GM19395 (cell line): ENCODE results near the gene NR3C2.
A peak's percentile ranks its signal among the peaks of the same experiment; 100 is the strongest.

Source experiments
- ATAC-seq: cut with Tn5 transposase; IDR thresholded peaks from one replicate; pipeline ENCODE4 v1.9.1; 2021; ENCODE audit warnings: mild to moderate bottlenecking, moderate library complexity; ENCODE audit not compliant: unreplicated experiment

NR3C2 gene

DNA sequence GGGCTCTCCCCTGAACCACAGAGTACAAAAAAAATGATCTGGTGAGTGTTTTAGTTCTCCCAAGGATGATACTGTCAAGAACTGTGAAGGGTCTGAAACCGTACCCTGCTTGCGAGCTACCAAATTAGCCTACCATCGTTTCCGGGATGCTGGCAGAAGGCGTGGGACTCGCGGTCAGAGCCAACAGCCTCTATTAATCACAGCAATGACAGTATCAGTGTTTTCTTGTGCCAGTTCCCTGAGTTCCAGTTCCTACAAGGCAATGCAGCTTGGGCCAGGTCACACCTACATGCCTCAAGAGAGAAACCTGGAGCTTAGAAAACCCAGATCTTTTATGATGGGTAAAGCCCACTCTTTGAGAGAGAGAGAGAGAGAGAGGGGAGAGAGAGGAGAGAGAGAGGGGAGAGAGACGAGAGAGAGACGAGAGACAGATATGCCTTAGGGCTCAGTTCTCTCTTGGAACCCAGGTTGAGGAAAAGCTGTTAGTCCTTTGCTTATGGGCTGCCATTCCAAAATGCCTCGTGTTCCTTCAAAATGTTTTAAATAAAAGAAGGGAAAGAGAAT lies 382.5 kb downstream of the NR3C2 start:
- ATAC-seq: no peak

DNA sequence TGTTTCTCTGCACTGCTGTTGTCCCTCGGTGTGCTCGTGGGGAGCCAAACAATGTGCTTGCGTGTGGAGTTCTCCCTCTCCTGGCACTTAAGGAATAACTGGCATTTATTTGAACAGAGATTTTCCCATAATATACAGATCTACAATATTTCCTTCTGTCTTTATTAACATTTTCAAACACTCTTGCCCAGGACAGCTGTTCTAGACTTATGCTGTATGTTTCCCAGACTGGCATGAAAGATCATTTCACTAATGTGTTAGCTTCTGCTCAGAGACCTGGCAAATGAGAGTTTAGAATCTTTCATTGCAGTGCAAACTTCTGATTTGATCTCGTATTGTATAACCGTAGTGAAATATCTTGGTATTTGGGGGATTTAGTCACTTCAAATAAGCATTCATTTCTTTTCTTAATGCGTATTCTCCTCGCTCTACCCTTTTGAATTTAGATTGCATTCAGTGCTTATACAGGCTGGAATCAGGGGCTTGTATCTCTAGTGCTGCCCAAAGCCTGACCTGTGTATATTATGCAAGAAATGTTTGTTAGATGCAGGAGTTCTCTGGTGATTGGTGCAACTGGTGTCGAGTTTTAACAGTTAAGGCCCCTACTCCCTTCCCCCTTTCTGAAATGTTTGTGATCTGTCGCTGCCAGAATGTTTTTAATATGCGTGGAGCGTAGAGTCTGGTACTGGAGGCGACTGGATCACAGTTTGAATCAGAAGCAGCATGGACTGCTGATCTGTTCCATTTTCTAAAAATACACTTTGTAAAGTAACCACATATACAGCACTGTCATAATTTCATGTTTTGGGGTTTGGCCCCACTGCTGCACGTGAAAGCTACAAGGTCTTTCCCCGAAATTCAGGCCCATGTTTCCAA lies 384.0 kb downstream of the NR3C2 start:
- ATAC-seq: no peak

DNA sequence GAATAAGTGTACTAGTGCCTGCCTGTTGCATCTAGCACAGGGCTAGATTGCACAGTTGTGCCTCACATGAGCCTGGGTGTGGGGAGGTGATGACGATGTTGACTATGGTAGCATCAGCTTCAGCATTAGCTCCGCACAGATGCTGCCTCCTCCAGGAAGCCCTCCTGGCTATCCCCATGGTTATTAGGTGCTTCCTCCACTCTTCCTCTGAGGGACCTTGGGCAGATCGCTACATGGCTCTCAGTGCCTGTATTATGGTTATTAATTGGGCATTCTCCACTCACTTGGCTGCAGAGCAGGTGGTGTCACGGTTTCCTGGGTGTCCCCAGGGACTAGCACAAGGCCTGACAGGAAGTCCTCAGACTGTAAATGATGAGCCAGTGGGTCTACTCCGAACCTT lies 384.7 kb downstream of the NR3C2 start:
- ATAC-seq: peak; percentile 48

DNA sequence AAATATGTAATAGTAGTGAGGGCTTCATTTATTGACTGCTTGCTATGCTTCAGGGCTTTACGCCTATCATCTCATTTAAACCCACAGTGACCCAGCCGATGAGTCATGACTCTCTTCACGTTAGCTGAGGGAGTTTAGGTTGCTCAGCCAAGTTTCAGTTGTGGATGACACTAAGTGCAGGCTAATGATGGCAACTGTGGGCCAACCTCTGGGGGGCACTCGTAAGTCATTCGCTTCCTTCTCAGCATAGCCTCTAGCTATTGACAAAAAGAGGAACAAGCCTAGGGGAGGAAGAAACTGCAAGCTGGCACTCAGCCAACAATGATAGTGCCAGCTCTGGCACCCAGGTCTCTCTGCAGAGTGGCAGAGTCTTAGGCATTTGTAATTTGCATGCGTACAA lies 385.3 kb downstream of the NR3C2 start:
- ATAC-seq: peak; percentile 84

DNA sequence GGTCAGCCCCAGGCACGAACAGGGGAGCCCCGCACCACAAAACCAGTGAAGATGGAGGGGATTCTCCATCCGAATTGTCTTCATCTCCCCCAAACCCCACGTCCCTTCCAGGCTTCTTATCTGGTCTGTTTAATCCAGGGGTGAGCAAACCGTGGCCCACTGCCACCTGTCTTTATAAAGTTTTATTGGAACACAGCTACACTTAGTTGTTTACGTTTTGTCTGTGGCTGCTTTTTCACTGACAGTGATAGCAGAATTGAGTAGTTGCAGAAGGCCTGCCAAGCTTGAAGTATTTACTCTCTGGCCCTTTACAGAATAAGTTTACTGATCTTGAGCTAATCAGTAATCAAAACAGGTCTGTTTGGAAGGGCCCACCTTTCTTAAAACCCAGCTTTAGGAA lies 386.4 kb downstream of the NR3C2 start:
- peak; percentile 31 for ATAC-seq

DNA sequence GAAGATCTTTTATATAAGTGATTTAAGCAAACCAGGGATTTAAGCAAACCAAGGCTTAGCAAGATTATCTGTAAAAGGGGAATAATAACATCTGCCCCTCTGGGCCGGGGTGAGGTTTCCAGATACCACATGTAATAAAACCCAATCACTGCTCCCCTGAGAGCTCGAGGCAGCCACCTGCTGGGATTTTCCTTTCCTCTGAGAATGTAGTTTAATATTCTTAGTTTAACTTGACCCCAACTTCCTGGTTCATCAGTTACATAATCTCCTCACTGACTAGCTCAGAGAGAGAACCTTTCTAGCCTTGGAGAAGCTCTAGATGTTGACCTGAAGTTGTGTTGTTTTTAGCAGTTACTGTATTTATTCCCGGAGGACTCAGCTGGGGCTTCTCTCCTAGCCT lies 387.9 kb downstream of the NR3C2 start:
- no peak for ATAC-seq

DNA sequence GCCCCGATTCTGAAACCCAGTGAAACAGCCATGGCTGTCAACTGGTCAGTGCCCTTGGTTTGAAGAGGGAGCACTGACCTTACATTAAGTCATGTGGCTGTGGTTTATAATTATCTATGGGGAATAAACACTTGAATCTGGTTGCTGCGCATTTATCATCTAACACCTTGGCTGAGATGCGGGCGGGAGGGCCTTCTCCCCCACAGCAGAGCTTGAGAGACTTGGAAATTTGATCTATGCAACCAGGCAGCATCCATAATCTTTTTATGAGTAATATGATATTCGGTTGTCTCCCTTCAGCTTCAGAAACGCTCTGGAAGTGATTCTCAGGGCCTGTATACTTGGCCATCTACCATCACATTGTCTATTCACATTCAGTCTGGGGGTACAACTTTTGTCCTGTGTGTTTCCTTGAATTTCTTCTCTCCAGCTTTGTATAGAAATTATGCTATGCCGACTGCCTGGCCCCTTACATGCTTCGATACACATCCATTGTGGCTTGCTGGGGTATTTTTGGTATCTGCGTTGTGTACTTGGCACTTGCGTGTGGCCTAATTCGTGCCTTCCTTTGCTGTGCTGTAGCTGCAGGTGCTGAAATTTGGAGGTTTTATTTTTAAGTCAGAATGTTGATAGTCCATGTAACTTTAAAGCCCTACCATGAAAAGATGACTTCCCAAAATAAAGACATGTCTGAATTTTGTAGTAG lies 388.8 kb downstream of the NR3C2 start:
- no peak for ATAC-seq

DNA sequence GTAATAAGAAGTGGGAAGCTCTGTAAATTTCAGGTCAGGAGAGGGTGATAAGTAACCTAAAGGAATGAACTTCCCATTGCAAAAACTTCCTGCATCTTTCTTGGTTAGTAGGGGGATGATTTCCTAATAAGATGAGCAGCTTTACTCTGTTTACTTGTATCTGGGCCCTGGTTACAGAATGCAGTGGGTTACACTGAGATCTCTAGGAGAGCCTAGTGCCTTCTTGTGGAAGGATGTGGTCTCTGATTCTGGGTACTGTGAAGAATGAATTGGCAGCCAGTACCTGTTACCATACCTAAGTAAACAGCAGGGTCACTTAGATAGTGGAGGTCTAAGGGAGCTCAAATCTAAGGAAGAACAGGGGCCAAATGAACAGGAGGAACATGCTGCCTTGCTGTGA lies 389.8 kb downstream of the NR3C2 start:
- no peak for ATAC-seq

DNA sequence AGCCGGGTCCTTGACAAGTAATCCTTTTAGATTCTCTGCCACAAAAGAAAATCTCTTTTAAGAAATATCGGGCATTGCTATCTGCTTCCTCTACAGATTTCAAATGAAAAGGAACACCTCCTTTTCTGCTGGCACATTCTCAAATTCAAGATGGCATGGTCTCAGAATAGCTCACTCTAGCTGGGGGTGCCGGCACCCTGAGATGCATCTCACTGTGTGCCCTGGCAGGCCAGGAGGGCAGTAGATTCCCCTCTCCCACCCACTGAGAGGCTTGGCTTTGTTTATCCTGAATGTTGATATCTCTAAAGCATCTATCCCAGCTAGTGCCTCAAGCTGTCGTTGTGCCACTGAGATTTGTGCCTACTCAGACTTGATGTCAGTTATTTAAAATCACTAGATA lies 390.8 kb downstream of the NR3C2 start:
- ATAC-seq: no peak

DNA sequence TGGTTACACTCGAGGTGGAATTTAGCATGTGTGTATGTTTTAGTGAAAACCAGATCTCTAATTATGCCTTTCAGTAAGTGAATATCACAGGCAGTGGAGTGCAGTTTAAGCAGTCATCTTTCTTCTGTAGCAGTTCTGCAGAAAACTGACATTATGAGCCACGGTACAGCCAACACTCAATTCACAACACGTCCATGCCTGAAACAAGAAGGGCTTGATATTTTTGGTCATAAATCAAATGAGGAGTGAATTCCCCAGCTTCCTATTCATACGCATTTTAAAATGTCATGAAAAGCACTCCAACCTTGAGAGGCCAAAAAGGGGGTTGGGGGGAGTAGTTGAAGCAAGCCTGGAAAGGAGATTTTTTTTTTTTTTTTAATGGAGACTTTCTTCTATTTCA lies 393.6 kb downstream of the NR3C2 start:
- no peak for ATAC-seq

DNA sequence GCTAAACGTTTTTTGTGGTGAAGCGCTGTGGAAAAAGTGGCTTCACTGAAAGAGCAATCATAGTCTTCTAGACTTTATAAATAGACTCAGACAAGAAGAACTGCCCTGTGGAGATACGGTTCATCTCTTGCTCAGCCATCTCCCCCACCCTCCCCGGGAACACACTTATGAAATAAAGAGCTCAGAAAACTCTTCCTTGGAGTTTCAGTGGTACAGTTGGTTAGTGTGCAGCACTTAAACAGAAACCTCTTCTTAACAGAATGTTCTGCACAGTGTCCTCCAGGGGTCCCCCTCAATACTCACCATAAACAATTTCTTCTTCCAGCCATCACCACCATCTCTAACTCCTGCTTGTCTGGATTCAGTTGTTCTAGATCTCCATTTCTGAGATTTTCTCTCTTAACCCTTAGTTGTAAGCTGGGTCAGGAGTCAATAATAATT lies 397.3 kb downstream of the NR3C2 start:
- peak; percentile 95 for ATAC-seq

DNA sequence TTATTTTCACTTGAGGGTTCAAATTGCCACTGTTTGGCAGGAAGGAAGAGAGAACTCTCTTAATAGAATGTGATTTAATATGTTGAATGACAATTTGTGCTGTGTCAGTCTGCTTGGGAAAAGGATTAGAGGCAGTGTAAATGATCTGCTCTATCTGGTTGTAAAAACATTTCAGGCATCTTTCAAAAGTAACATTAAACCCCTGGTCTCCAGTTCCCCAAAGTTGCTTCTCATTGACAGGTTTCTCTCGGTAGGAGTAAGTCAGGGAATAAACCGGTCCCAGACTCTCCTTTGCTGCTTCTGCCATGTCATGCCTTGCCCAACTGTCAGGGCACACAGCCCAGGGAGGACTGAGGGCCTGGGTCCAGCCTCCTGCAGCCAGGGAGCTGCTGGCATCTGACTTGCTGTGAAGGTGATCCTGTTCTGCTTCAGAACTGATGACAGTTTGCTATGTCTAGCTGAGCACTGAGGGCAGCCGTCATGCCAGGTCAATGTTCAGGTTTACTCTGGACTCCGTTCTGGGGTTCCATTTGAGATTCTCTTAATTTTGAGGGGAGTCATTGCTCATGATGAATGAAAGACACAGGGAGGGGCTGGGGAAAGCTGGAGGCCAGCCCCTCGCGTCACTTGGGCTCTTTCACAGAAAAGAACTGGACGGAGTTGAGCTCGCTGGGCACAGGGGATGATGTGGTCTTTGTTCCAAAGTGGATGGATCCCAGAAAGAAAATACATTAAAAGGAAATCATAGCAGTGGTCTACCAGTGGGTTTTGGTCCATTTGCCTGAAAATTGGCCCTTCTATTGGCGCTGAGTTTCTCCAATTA lies 397.9 kb downstream of the NR3C2 start:
- ATAC-seq: peak; percentile 16

DNA sequence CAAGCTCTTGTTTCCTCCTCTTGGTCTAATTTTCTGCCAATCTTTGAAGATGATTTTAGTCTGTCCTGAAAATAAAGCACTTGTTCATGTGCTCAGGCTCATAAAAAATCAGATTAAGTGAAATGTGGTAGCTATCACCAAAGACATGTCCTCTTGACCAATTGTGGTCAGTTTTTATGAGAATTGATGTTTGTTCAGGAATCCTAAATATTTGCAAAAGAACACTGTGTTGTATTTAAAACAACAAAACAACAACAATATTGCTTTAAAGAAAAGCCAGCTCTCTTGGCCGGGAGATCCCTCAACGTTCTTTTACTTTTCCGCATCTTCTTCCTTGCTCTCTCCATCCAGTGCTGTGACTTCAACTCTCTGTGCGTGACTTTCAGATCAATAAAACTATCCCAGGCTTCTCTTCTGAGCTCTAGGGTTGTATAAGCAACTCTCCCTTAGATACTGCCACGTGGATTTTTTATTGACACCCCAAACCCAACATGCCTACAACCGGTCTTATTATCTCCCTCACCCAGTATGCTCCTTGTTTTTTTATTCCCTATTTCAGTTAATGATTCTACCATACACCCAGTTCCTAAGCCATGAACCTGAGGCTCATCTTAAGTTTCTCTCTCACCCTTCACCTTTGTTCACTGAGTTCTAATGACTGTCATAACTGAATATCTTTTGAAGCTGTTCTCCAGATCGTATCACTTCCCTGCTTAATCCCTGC lies 400.4 kb downstream of the NR3C2 start:
- no peak for ATAC-seq

DNA sequence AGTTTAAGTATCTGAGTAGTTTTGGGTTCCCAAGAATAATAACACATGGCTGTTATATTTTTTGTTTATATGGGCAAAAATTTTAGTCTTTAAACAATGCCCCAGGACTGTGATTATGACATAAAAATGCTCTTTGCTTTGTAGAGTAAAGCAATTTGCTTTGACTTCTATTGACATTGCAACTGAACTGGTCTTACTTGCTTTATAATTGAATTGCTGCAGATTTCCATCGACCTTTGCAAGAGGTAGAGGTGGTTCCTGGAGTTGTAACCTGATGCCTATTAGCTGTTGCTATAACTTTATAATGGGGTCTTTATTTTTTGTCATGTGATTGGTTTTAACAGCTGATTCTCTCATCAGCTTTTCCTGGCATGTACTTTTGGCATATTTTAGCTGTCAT lies 407.4 kb downstream of the NR3C2 start:
- no peak for ATAC-seq

DNA sequence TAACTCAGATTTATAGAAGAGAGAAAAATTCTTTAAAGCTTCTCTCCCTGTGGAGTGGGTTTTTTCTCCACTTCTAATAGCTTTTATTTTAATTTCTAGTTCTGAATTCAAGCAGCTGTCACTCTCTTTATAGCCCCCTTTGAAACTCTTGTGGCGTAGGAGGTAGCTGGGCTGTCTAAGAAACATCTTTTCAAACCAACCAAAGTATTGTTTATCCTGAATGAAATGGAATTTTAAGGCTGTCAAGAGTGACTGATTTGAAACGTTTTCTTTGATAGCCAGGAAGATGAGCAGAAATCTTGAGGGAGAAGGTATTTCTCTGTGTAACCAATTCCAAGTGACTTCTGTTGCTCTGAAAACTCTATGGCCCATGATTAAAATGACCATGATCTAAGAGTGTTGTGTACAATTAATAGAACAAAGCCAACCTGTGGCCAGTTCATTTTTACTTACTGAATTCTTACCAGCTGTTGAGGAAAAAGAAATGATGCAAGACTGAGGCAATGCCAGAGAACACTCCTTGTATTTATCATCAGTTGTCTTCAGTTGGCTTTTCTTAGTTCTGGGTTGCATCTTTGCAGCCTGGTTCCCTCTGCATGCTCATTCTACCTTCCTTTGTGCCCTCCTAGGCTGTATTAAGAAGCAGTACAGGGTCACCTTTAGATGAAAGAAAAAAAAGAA lies 411.9 kb downstream of the NR3C2 start:
- ATAC-seq: no peak

DNA sequence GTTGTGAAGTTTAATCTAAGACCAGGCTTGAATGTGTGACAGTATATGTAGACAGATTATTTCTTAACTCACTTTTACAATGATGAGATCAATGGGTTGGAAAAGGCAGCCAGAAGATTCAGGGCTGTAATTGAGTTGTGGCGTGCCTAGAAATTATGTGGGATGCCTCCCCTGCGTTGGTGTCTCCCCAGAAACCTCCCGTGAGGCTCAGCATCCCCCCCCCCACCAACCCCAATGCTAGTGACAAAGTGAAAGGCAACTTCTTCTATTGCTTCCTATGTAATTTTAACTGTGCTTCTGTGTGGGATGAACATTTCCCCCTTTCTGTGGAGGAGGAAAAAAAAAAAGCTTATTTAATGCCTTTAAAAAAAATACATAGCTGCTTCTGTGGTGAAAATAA lies 412.4 kb downstream of the NR3C2 start:
- no peak for ATAC-seq
